Activated naive CD4-positive, alpha-beta T cell treated with anti-CD3 and anti-CD28 coated beads, Interleukin-2, amount 10 ng/mL, durations not matched to agents 7 days and 5 days (primary cell): ENCODE measurements around the gene CCNC.
"Not testable (repeated sequence)": the region's sequence is repeated elsewhere in the genome, so short reads cannot be mapped to it uniquely, and the experiment has no call there.

Experiments
- CTCF ChIA-PET: fragments of 350-600 bp; sonication (Branson Sonifier 250); formaldehyde crosslinking; loops from one replicate; lab custom pipeline; 2021; ENCODE audit warnings: antibody characterized with exemption; lab: Charles Lee
- DNase-seq: peaks from one replicate; pipeline ENCODE4 v3.0.0-alpha.2; 2020
- H3K27ac Mint-ChIP-seq: one replicate; pipeline ENCODE4 v1.8.0; 2021; ENCODE audit warnings: mild to moderate bottlenecking, moderate library complexity, mixed read lengths
- H3K27me3 Mint-ChIP-seq: one replicate; pipeline ENCODE4 v1.8.0; 2021; ENCODE audit warnings: mild to moderate bottlenecking, mixed read lengths
- H3K36me3 Mint-ChIP-seq: one replicate; pipeline ENCODE4 v1.8.0; 2021; ENCODE audit warnings: mixed read lengths
- H3K4me1 Mint-ChIP-seq: one replicate; pipeline ENCODE4 v1.8.0; 2021; ENCODE audit warnings: mixed read lengths
- H3K4me3 Mint-ChIP-seq: one replicate; pipeline ENCODE4 v1.8.0; 2021; ENCODE audit warnings: mild to moderate bottlenecking, moderate library complexity, mixed read lengths
- H3K9me3 Mint-ChIP-seq: one replicate; pipeline ENCODE4 v1.8.0; 2021; ENCODE audit warnings: mixed read lengths

CCNC gene

DNA sequence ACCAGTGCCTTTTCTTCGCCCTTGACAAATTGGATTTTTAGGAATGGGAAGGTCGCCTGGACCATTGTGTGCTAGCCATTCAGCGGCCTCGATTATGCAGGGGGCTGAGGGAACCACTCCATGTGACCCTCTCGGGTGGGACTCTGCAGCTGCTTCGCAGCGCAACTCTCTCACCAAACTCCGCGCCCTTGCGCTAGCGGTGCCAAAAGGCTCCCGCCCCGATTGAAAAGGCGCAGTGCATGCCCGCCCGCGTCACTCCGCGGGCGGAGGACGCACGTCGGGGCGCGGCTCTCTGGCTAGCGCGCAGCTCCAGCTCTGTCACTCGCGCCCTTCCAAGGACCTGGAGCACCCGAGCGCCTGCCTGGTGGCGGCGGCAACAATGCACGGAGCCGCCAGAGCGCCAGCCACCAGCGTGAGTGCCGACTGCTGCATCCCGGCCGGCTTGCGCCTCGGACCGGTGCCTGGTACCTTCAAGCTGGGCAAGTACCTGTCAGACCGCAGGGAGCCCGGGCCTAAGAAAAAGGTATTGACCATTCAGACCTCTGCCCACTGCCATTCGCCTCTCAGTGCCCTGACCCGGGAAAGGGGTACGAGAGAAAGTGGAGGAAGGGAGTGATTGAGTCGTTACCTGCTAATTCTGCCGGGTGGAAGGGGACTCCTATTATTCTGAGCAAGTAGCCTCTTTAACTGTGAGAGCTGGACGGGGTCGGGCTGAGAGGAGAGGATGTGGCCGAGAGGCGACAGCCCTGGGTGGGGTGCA, 38.4 kb upstream of the CCNC start, which contains the start of gene PRDM13:
PRDM13 (plus strand) TSS at position 178 of the 760 bp plus-strand sequence; CDS start at position 380, 202 bp downstream.
- Mint-ChIP-seq H3K4me3 (no peak within 1 kb of the TSS), H3K9me3 (no peaks in the 10 kb centered on the region), H3K27me3 (peaks cover 98% of the 10 kb centered on the region), H3K4me1 (peaks cover 40% of the 10 kb centered on the region), H3K36me3 (peaks cover 8% of the 10 kb centered on the region), H3K27ac (peak within 1 kb of the TSS; percentile 72)
- DNase-seq, result no peak
- CTCF ChIA-PET, result interaction anchor here (3.6 kb wide), 1 partner anchor 17 kb away, joined by 17 read pairs; no protein-coding TSS in a partner anchor

- Mint-ChIP-seq H3K27me3 (peaks cover 98% of the 10 kb centered on the region), H3K36me3 (peaks cover 8% of the 10 kb centered on the region), H3K27ac (peak overlapping the region; percentile 72), H3K4me3 (no peak overlapping the region), H3K4me1 (peaks cover 40% of the 10 kb centered on the region), H3K9me3 (no peaks in the 10 kb centered on the region)
- no peak for DNase-seq
- CTCF ChIA-PET, result interaction anchor here (1.1 to 1.3 kb wide), 3 partner anchors 17 to 138 kb away, joined by 3 to 4 read pairs (median 3); no protein-coding TSS in a partner anchor
Measured at GRCh38 chr6:99605911-99606655, 37.6 kb upstream of the CCNC start.

- H3K4me3 Mint-ChIP-seq, result no peak overlapping the region
- CTCF ChIA-PET, result interaction anchor here (1.1 to 1.3 kb wide), 4 partner anchors 11 to 137 kb away, joined by 3 to 4 read pairs (median 3); no protein-coding TSS in a partner anchor
- DNase-seq, result no peak
- peak overlapping the region; percentile 52 for H3K27ac Mint-ChIP-seq
- H3K27me3 Mint-ChIP-seq, result peaks cover 96% of the 10 kb centered on the region
- H3K36me3 Mint-ChIP-seq, result peaks cover 8% of the 10 kb centered on the region
- H3K9me3 Mint-ChIP-seq, result no peaks in the 10 kb centered on the region
- peaks cover 36% of the 10 kb centered on the region for H3K4me1 Mint-ChIP-seq
Measured at GRCh38 chr6:99605074-99605734, 36.7 kb upstream of the CCNC start.

GRCh38 chr6:99604166-99605073, 36.0 kb upstream of the CCNC start:
- peak overlapping the region; percentile 52 for H3K27ac Mint-ChIP-seq
- DNase-seq, result no peak
- peak overlapping the region; percentile 21 for H3K4me3 Mint-ChIP-seq
- H3K27me3 Mint-ChIP-seq, result peaks cover 97% of the 10 kb centered on the region
- peaks cover 8% of the 10 kb centered on the region for H3K36me3 Mint-ChIP-seq
- H3K4me1 Mint-ChIP-seq, result peaks cover 31% of the 10 kb centered on the region
- no peaks in the 10 kb centered on the region for H3K9me3 Mint-ChIP-seq
- CTCF ChIA-PET, result interaction anchor here (0.6 to 1.7 kb wide), 5 partner anchors 11 to 136 kb away, joined by 3 to 4 read pairs (median 3); no protein-coding TSS in a partner anchor

- Mint-ChIP-seq H3K9me3 (no peaks in the 10 kb centered on the region), H3K4me1 (peaks cover 26% of the 10 kb centered on the region), H3K27ac (no peak overlapping the region), H3K27me3 (peaks cover 93% of the 10 kb centered on the region), H3K4me3 (peak overlapping the region; percentile 21), H3K36me3 (peaks cover 5% of the 10 kb centered on the region)
- DNase-seq, result no peak
- CTCF ChIA-PET, result interaction anchor here (0.6 to 1.7 kb wide), 3 partner anchors 13 to 15 kb away, joined by 3 to 4 read pairs (median 3); no protein-coding TSS in a partner anchor
Measured at GRCh38 chr6:99603421-99604165, 35.1 kb upstream of the CCNC start.

- CTCF ChIA-PET, result interaction anchor here (0.6 to 1.7 kb wide), 3 partner anchors 15 to 125 kb away, joined by 3 to 4 read pairs (median 3); no protein-coding TSS in a partner anchor
- peaks cover 5% of the 10 kb centered on the region for H3K36me3 Mint-ChIP-seq
- peaks cover 93% of the 10 kb centered on the region for H3K27me3 Mint-ChIP-seq
- peaks cover 26% of the 10 kb centered on the region for H3K4me1 Mint-ChIP-seq
- H3K27ac Mint-ChIP-seq, result no peak overlapping the region
- no peak for DNase-seq
- peak overlapping the region; percentile 18 for H3K4me3 Mint-ChIP-seq
- H3K9me3 Mint-ChIP-seq, result no peaks in the 10 kb centered on the region
Measured at GRCh38 chr6:99602520-99603420, 34.3 kb upstream of the CCNC start.

GRCh38 chr6:99594696-99595095, 26.2 kb upstream of the CCNC start:
- H3K9me3 Mint-ChIP-seq, H3K36me3 Mint-ChIP-seq, H3K4me3 Mint-ChIP-seq, CTCF ChIA-PET, H3K27ac Mint-ChIP-seq, DNase-seq: not testable (repeated sequence)
- Mint-ChIP-seq H3K4me1 (peaks cover 22% of the 10 kb centered on the region), H3K27me3 (peaks cover 87% of the 10 kb centered on the region)

GRCh38 chr6:99592900-99593299, 24.4 kb upstream of the CCNC start:
- Mint-ChIP-seq H3K36me3 (peaks cover 3% of the 10 kb centered on the region), H3K27ac (no peak overlapping the region), H3K4me1 (peaks cover 37% of the 10 kb centered on the region), H3K4me3 (no peak overlapping the region), H3K27me3 (peaks cover 91% of the 10 kb centered on the region), H3K9me3 (peaks cover 1% of the 10 kb centered on the region)
- CTCF ChIA-PET, result interaction anchor here (1.1 to 1.3 kb wide), 2 partner anchors 28 to 71 kb away, joined by 4 read pairs; no protein-coding TSS in a partner anchor
- no peak for DNase-seq

DNA sequence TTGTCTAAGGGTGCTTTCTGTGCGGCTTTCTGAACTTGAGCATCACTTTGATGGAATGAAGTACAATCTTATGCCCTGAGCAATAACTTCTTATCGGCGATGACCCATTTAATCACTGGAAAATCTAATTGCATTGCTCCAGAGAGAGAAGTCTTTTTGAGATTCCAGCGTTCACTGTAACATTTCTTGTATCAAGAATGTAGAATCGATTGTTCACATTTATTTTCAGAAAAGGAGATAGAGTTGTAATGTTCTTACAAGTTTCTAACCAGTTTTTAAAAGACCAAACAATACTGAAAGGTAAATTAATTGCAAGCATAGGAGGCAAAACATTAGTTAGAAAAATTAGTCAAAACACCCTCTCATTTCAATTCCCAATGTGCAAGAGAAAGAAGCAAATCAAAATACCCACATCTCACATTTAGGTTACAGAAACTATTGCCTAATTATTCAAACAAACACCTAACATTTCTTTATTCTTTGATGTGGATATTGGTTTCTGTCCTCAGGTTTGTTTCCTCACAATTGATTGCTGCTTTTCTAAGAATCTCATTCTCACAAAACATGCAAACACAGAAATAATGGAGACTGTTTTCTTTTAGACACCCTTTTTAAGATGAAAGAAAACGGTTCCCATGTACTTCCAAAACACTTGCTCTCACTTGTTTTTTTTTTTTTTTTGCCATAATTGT, 23.4 kb upstream of the CCNC start:
- Mint-ChIP-seq H3K4me3 (no peak overlapping the region), H3K27ac (no peak overlapping the region), H3K4me1 (peaks cover 37% of the 10 kb centered on the region), H3K9me3 (peaks cover 1% of the 10 kb centered on the region), H3K27me3 (peaks cover 88% of the 10 kb centered on the region), H3K36me3 (peaks cover 3% of the 10 kb centered on the region)
- DNase-seq, result no peak
- CTCF ChIA-PET, result no interaction called here

DNA sequence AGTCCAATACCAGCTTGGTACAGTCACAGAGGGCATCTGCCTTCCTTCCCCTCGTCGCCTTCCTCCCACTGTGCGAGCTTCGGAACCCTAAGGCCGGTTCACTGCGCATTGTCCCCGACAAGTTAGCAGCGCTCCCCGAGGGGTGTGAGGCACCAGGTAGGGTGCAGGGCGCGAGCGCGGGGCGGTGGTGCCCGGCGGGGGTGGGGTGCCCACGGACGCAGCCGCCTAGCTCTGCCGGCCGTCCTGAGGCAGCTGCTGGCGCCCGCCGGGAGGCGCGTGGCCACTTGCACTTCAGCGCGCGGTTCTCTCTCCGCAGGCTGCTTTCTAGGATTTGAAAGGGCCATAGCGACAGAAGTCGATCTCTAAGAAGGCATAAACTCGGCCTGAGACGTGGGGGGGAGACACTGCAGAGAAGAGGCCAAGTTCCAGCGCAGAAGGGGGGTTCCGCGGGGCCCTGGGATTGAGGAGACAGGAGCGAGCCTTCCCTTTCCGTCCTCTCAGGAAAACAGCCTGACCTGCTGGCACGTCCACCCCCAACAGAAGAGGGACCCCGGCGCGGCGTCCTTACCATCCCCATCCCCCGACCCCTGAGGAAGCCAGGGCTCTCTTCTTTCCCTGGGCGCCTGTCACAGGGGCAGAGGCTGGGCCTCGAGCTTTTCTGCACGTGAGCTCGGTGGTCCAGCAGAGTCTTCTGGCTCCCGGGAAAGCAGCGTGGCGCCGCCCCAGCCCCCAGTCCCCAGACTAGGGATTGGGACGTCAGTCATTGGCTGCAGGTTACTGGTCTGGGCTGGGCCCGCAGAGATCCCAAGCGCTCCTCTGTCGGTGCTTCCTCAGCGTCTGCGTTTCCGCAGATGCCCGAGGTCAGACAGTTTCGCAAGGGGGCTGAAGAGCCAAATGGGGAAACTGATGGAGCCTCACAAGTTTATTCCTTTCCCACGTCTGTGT, 22.5 kb upstream of the CCNC start:
- Mint-ChIP-seq H3K36me3 (peaks cover 3% of the 10 kb centered on the region), H3K4me1 (peaks cover 37% of the 10 kb centered on the region), H3K27me3 (peaks cover 85% of the 10 kb centered on the region), H3K9me3 (peaks cover 1% of the 10 kb centered on the region), H3K4me3 (no peak overlapping the region), H3K27ac (no peak overlapping the region)
- DNase-seq, result no peak
- CTCF ChIA-PET, result interaction anchor here (0.5 to 3.5 kb wide), 2 partner anchors 13 to 17 kb away, joined by 3 to 17 read pairs; partner anchors contain the start of gene PRDM13
